MG63 (cell line): Measurements from ENCODE around the gene MOSPD3. TPM values are rescaled to one million over a fixed set of nuclear protein-coding genes. Genes with fewer than 3 reads are reported as not detected.

Source experiments
- total RNA-seq: library from RNA; depleted of rRNA; stranded (reverse); fragments of >200 nt; shearing (Covaris generic); gene quantifications from 2 replicates; pipeline ENCODE4 v1.2.3, GENCODE V29; 2014; ENCODE audit warnings: low replicate concordance; rRNA removed

The MOSPD3 gene
- total RNA-seq, 1 experiment from 2014 or later, result 5.9 TPM

Other genes starting within 250 kb of the MOSPD3 start
- not detected in 2 replicates for gene PILRA, start 239.1 kb upstream of the MOSPD3 start, total RNA-seq
- 5.1 and 6.8 TPM in 2 replicates for gene ZCWPW1, start 183.8 kb upstream of the MOSPD3 start, total RNA-seq
- gene MEPCE, start 182.7 kb upstream of the MOSPD3 start, total RNA-seq, result 46.1 and 57.3 TPM in 2 replicates
- gene PPP1R35, start 176.0 kb upstream of the MOSPD3 start, total RNA-seq, result 12.9 and 25.1 TPM in 2 replicates
- 0.56 TPM in 1 of 2 replicates, not detected in the other for gene SPACDR, start 148.3 kb upstream of the MOSPD3 start, total RNA-seq
- 5.7 and 27.7 TPM in 2 replicates for gene TSC22D4, start 133.3 kb upstream of the MOSPD3 start, total RNA-seq
- not detected in 2 replicates for gene NYAP1, start 128.6 kb upstream of the MOSPD3 start, total RNA-seq
- gene AGFG2, start 73.3 kb upstream of the MOSPD3 start, total RNA-seq, result 5.8 and 10.2 TPM in 2 replicates
- gene SAP25, start 38.6 kb upstream of the MOSPD3 start, total RNA-seq, result not detected in 2 replicates
- 3.8 and 6.3 TPM in 2 replicates for gene LRCH4, start 26.4 kb upstream of the MOSPD3 start, total RNA-seq
- gene FBXO24, start 26.2 kb upstream of the MOSPD3 start, total RNA-seq, result 1.0 and 1.2 TPM in 2 replicates
- 53.5 and 1,171 TPM in 2 replicates for gene PCOLCE, start 10.2 kb upstream of the MOSPD3 start, total RNA-seq
- gene TFR2, start 29.0 kb downstream of the MOSPD3 start, total RNA-seq, result 0.33 TPM in 1 of 2 replicates, not detected in the other
- gene ACTL6B, start 43.9 kb downstream of the MOSPD3 start, total RNA-seq, result not detected in 2 replicates
- 128 and 174 TPM in 2 replicates for gene GNB2, start 61.2 kb downstream of the MOSPD3 start, total RNA-seq
- gene GIGYF1, start 81.7 kb downstream of the MOSPD3 start, total RNA-seq, result 9.1 and 9.2 TPM in 2 replicates
- gene POP7, start 93.6 kb downstream of the MOSPD3 start, total RNA-seq, result 41.5 and 92.8 TPM in 2 replicates
- gene EPO, start 107.9 kb downstream of the MOSPD3 start, total RNA-seq, result not detected in 2 replicates
- gene ZAN, start 121.1 kb downstream of the MOSPD3 start, total RNA-seq, result not detected in 2 replicates
- gene EPHB4, start 215.0 kb downstream of the MOSPD3 start, total RNA-seq, result 42.7 and 72.5 TPM in 2 replicates
- 12.0 and 13.6 TPM in 2 replicates for gene SLC12A9, start 240.2 kb downstream of the MOSPD3 start, total RNA-seq